HCT116 (cell line): ENCODE results near the gene HCAR3. TPM values are rescaled to one million over a fixed set of nuclear protein-coding genes. Genes with fewer than 3 reads are reported as not detected.
"Not testable (repeated sequence)": the region's sequence is repeated elsewhere in the genome, so short reads cannot be mapped to it uniquely, and the experiment has no call there.

Experiments
- ATAC-seq: fragments of 200-7000 bp; cut with Tn5 transposase; 2 replicates; pipeline ENCODE4 v1.9.1; 2020; ENCODE audit warnings: mild to moderate bottlenecking, moderate library complexity
- BruUV-seq: library from RNA; stranded (reverse); fragments of 400-500 nt; replicated peaks from 2 replicates; lab custom pipeline; 2021; lab: Mats Ljungman, UMichigan
- CTCF ChIA-PET: fragments of 300-600 bp; sonication (Branson Sonifier 250); formaldehyde crosslinking; loops from one replicate; lab custom pipeline; 2021; ENCODE audit warnings: antibody characterized with exemption; lab: Charles Lee
- POLR2A ChIA-PET: fragments of 300-600, 350-600 bp; sonication (Branson Sonifier 250); formaldehyde crosslinking; loops from one replicate; lab custom pipeline; 2021; ENCODE audit warnings: antibody characterized with exemption; lab: Charles Lee
- RAD21 ChIA-PET, 2 experiments: fragments of 300-600 bp; sonication (Branson Sonifier 250); formaldehyde crosslinking; loops; one replicate each; lab custom pipeline; 2023; ENCODE audit warnings: low total read pairs in 2 of 2; ENCODE audit not compliant: uncharacterized antibody in 2 of 2, unreplicated experiment in 2 of 2, low non-redundant PET in 1 of 2; lab: Charles Lee
- DNase-seq: peaks from one replicate; pipeline ENCODE4 v3.0.0-alpha.2; 2010; ENCODE audit warnings: low read depth, low spot score
- H2AFZ ChIP-seq: fragments of 200-600 bp; shearing (Covaris generic), sonication (generic); 2 replicates; pipeline ENCODE4 v1.6.1; 2017; ENCODE audit warnings: low read depth, mixed run types, mixed read lengths, antibody characterized with exemption, low read length; ENCODE audit not compliant: poor library complexity, severe bottlenecking
- H3K27ac ChIP-seq: 2 replicates; pipeline ENCODE4 v1.5.1; 2012; ENCODE audit warnings: low read depth, low read length
- H3K27me3 ChIP-seq: fragments of 200-600 bp; sonication (generic); 2 replicates; pipeline ENCODE4 v1.6.1; 2016; ENCODE audit warnings: mixed run types, low read length, mixed read lengths; ENCODE audit not compliant: insufficient read depth
- H3K36me3 ChIP-seq, 2 experiments: fragments of 200-500 bp in 1 of 2; fragments of 200-600 bp in 1 of 2; sonication (Bioruptor generic) in 1 of 2; sonication (generic) in 1 of 2; 2 replicates each; pipeline versions ENCODE4 v1.5.1 to v1.6.1; 2014 to 2016; ENCODE audit warnings: low read length in 2 of 2, inconsistent platforms in 1 of 2, mixed read lengths in 1 of 2, mixed run types in 1 of 2; ENCODE audit not compliant: insufficient read depth in 2 of 2, control insufficient read depth in 1 of 2
- H3K4me1 ChIP-seq, 2 experiments: fragments of 200-600 bp in 1 of 2; sonication (generic) in 1 of 2; 2 replicates each; pipeline versions ENCODE4 v1.5.1 to v1.6.1; 2012 to 2017; ENCODE audit warnings: low read length in 2 of 2, inconsistent platforms in 1 of 2, mild to moderate bottlenecking in 1 of 2, mixed read lengths in 1 of 2, mixed run types in 1 of 2, moderate library complexity in 1 of 2; ENCODE audit not compliant: insufficient read depth in 2 of 2, control insufficient read depth in 1 of 2
- H3K4me2 ChIP-seq: fragments of 200-600 bp; sonication (generic); 2 replicates; pipeline ENCODE4 v1.6.1; 2017; ENCODE audit warnings: mixed run types, low read length, mixed read lengths
- H3K4me3 ChIP-seq, 2 experiments: fragments of 200-600 bp in 1 of 2; sonication (generic) in 1 of 2; replicated peaks in 1 of 2; 2 replicates each; pipeline ENCODE4 v1.5.1; 2011 to 2016; ENCODE audit warnings: low read length in 2 of 2, control low read depth in 1 of 2, low read depth in 1 of 2, mild to moderate bottlenecking in 1 of 2, mixed read lengths in 1 of 2, mixed run types in 1 of 2
- H3K79me2 ChIP-seq: fragments of 200-600 bp; sonication (generic); 2 replicates; pipeline ENCODE4 v1.6.1; 2017; ENCODE audit warnings: mild to moderate bottlenecking, mixed run types, low read length, moderate library complexity, mixed read lengths; ENCODE audit not compliant: insufficient read depth
- H3K9ac ChIP-seq: fragments of 200-600 bp; sonication (generic); 2 replicates; pipeline ENCODE4 v1.6.1; 2016; ENCODE audit warnings: low read length, mixed read lengths
- H3K9me2 ChIP-seq: fragments of 200-600 bp; sonication (generic), shearing (Covaris generic); 2 replicates; pipeline ENCODE4 v1.6.1; 2017; ENCODE audit warnings: mixed run types, mild to moderate bottlenecking, moderate library complexity; ENCODE audit not compliant: insufficient read depth
- H3K9me3 ChIP-seq, 2 experiments: fragments of 200-500 bp in 1 of 2; fragments of 200-600 bp in 1 of 2; sonication (Bioruptor generic) in 1 of 2; sonication (generic) in 1 of 2; 2 replicates each; pipeline ENCODE4 v1.6.1; 2014 to 2017; ENCODE audit warnings: low read length in 2 of 2, mixed read lengths in 2 of 2, inconsistent platforms in 1 of 2, low read depth in 1 of 2, mild to moderate bottlenecking in 1 of 2, mixed run types in 1 of 2, moderate library complexity in 1 of 2; ENCODE audit not compliant: control insufficient read depth in 1 of 2, insufficient read depth in 1 of 2
- H4K20me1 ChIP-seq: fragments of 200-600 bp; sonication (generic), shearing (Covaris generic); 2 replicates; pipeline ENCODE4 v1.6.1; 2017; ENCODE audit warnings: mixed run types, mild to moderate bottlenecking, moderate library complexity; ENCODE audit not compliant: insufficient read depth
- CBX3 ChIP-seq: IDR thresholded peaks from 2 replicates; pipeline ENCODE4 v1.6.1; 2012; ENCODE audit warnings: low read depth
- EZH2phosphoT487 ChIP-seq: fragments of 200-600 bp; IDR thresholded peaks from 2 replicates; pipeline ENCODE4 v1.6.1; 2018; ENCODE audit warnings: antibody characterized with exemption, borderline replicate concordance
- SP1 ChIP-seq: IDR thresholded peaks from 2 replicates; pipeline ENCODE4 v1.6.1; 2012; ENCODE audit warnings: low read depth
- TCF7L2 ChIP-seq: IDR thresholded peaks from 2 replicates; pipeline ENCODE4 v1.7.0; 2011; ENCODE audit warnings: borderline replicate concordance, inconsistent platforms; ENCODE audit not compliant: insufficient read depth, insufficient read length; ENCODE audit errors: extremely low read depth
- YY1 ChIP-seq: IDR thresholded peaks from 2 replicates; pipeline ENCODE4 v1.6.1; 2011; ENCODE audit warnings: low read length, low read depth, moderate library complexity, mild to moderate bottlenecking; ENCODE audit not compliant: insufficient replicate concordance; ENCODE audit errors: extremely low read depth
- ZFX ChIP-seq: fragments of 450-650 bp; IDR thresholded peaks from 2 replicates; pipeline ENCODE4 v1.6.1; 2017
- intact Hi-C: fragments of 100-400 bp; cut with micrococcal nuclease; formaldehyde crosslinking; loops from 2 replicates; pipeline ENCODE4 v1.10.0; 2022
- total RNA-seq: library from RNA; stranded (reverse); gene quantifications from one replicate; pipeline ENCODE4 v1.2.1, GENCODE V29; 2021; ENCODE audit not compliant: unreplicated experiment

Gene HCAR3
- total RNA-seq, 1 experiment from 2014 or later = not detected

DNA sequence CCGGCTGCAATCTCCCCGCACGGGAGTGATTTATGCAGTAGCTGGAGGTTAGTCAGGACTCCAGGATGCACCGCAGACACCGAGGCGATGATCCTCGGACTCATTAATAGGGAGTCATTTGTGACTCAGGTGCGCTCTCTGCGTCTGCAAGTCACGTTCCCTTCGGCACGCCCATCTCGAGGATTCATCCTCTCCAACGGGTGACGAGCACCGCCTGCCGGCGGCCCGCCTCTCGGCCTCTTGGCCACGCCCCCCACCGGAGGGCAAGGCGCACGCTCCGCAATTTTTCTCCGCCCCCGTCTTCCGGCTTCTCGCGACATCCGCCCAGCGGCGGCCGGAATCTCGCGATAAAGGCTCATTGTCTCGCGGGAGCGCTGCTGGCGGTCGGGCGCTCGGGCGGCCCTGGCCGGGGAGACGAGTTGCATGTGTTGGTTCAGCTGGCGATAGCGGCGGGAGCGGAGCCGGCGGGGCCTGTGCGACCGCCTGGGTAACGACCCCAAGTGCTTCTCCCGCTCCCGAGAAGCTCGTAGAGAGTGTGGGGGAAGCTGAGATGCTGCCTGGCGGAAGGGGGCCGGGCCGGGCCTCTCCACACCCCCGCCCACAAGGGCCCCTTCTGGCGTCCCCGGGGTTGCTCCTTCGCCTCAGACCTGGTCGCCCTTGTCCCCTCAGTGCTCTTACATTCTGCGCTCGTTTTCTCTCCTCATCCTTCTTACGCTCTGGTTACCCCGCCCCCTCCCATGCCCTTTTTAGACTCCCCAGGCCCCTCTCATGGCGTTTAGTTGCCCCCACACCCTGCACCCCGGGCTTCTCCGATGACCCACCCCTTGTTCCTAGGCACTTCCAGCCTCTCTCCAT, 36.1 kb upstream of the HCAR3 start, which contains the start of gene DENR (continued):
- TF ChIP-seq YY1 (peak; percentile 78), ZFX (peak; percentile 94), TCF7L2 (no peak), SP1 (peak; percentile 82), CBX3 (peak; percentile 81; the same call in 1 of the 2 replicates), EZH2phosphoT487 (no peak)

DNA sequence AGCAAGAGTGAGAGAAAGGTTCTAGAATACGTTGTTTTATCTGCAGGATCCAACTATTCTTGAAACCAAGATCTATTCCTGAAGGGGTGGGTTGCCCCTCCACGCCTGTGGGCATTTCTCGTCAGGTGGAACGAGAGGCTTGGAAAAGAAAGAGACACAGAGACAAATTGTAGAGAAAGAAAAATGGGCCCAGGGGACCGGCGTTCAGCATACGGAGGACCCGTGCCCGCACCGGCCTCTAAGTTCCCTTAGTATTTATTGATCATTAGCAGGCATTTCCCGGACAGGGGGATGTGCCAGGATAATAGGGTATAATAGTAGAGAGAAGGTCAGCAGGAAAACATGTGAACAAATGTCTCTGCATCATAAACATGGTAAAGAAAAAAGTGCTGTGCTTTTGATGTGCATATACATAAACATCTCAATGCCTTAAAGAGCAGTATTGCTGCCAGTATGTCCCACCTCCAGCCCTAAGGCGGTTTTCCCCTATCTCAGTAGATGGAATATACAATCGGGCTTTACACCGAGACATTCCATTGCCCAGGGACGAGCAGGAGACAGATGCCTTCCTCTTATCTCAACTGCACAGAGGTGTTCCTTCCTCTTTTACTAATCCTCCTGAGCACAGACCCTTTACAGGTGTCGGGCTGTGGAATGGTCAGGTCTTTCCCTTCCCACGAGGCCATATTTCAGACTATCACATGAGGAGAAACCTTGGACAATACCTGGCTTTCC, 34.3 kb upstream of the HCAR3 start:
- CTCF ChIA-PET, H2AFZ ChIP-seq, H4K20me1 ChIP-seq, H3K4me2 ChIP-seq, BruUV-seq, ATAC-seq, H3K9ac ChIP-seq, H3K27ac ChIP-seq, H3K27me3 ChIP-seq, RAD21 ChIA-PET, H3K4me3 ChIP-seq, DNase-seq, H3K9me3 ChIP-seq, H3K9me2 ChIP-seq, POLR2A ChIA-PET, intact Hi-C loops: not testable (repeated sequence)
- Histone ChIP-seq H3K79me2 (peaks cover 31% of the 10 kb centered on the region), H3K4me1 (peaks cover 5 to 14% of the 10 kb centered on the region in 2 experiments; a peak in 3 of 4 replicates), H3K36me3 (peaks cover 17% of the 10 kb centered on the region in 2 experiments)
